Upper lobe of left lung (tissue), 4 donors: ENCODE measurements around the gene CDK6.

Source experiments
- EP300 ChIP-seq, 4 donors: sonication (generic); formaldehyde crosslinking; IDR thresholded peaks; one replicate each; pipeline ENCODE4 v1.5.1; 2017; ENCODE audit warnings: antibody characterized with exemption in 4 of 4, control low read depth in 2 of 4
- POLR2A ChIP-seq, 4 donors: fragments of 450-650 bp; IDR thresholded peaks; one replicate each; pipeline ENCODE4 v1.5.1; 2016 to 2017; ENCODE audit warnings: antibody characterized with exemption in 4 of 4, mild to moderate bottlenecking in 2 of 4
- TF ChIP-seq, protein P1 (sequence below), 6 experiments: fragments of 450-650 bp in 4 of 6; fragments of 200-600 bp in 2 of 6; sonication (generic) in 2 of 6; IDR thresholded peaks; one replicate each; pipeline ENCODE4 v1.5.1; 2016 to 2019; ENCODE audit warnings: antibody characterized with exemption in 6 of 6

DNA sequence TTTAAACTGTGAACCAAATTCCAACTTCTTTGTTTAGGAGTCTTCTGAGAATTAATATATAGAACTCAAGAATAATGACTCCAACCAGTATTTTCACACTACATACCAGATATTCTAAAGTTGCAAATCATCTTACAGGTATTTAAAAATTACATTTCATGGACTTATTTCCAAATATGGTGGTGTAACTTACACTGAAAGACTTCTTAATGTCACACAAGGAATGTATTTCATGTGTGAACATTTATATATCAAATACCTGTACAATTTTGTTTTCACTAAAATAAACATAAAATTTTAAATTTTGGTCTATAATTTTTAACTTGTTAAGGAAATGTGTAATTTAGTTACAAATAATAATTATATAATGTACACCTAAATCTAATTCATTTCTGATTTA lies 2.6 kb upstream of the CDK6 start:
- TF ChIP-seq, protein P1, sequence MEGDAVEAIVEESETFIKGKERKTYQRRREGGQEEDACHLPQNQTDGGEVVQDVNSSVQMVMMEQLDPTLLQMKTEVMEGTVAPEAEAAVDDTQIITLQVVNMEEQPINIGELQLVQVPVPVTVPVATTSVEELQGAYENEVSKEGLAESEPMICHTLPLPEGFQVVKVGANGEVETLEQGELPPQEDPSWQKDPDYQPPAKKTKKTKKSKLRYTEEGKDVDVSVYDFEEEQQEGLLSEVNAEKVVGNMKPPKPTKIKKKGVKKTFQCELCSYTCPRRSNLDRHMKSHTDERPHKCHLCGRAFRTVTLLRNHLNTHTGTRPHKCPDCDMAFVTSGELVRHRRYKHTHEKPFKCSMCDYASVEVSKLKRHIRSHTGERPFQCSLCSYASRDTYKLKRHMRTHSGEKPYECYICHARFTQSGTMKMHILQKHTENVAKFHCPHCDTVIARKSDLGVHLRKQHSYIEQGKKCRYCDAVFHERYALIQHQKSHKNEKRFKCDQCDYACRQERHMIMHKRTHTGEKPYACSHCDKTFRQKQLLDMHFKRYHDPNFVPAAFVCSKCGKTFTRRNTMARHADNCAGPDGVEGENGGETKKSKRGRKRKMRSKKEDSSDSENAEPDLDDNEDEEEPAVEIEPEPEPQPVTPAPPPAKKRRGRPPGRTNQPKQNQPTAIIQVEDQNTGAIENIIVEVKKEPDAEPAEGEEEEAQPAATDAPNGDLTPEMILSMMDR (IDR thresholded peaks at IDR 0.05): no peak
- TF ChIP-seq EP300 (IDR thresholded peaks at IDR 0.05) (no peak), POLR2A (IDR thresholded peaks at IDR 0.05) (no peak)
